ENCODE measurements around the gene GPC6.

GPC6 gene

DNA sequence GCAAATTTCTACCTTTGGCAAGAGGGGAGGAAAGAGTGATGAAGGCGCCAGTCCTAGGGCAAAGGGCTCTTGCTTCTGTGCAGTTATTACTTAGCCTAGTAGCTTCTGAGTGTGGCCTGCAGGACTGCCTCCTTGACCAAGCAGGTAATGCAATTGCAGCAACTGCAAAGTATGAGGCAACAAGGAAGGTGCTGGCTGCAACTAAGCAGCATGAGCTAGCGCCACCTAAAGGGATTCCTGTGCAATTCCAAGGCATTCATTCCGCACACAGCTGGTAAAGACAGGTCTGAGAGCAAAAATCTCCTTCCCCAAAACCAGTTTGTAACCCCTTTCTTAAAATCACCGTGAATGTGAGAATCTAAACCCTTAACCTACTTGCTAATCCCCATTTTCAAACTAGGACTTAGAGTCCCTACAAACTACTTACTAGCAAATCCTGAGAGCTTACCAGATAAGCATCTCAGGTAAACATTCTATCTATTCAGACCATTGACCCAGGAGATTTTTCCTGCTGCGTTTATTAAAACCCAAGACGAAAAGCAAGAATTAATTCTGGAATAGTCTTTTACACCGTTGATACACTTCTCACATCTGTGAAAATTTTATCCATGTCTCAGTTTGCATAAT is 1190.0 kb downstream of the GPC6 start:
- TF ChIP-seq, protein P1, sequence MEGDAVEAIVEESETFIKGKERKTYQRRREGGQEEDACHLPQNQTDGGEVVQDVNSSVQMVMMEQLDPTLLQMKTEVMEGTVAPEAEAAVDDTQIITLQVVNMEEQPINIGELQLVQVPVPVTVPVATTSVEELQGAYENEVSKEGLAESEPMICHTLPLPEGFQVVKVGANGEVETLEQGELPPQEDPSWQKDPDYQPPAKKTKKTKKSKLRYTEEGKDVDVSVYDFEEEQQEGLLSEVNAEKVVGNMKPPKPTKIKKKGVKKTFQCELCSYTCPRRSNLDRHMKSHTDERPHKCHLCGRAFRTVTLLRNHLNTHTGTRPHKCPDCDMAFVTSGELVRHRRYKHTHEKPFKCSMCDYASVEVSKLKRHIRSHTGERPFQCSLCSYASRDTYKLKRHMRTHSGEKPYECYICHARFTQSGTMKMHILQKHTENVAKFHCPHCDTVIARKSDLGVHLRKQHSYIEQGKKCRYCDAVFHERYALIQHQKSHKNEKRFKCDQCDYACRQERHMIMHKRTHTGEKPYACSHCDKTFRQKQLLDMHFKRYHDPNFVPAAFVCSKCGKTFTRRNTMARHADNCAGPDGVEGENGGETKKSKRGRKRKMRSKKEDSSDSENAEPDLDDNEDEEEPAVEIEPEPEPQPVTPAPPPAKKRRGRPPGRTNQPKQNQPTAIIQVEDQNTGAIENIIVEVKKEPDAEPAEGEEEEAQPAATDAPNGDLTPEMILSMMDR (IDR thresholded peaks at IDR 0.05; ENCODE audit: control insufficient read depth, insufficient read depth, low read depth, low read length, missing control alignments) = peak; percentile 53
- no peak overlapping the region for H3K4me3 ChIP-seq (ENCODE audit: control insufficient read depth, low read depth, low read length)
- DNase-seq (ENCODE audit: low read depth) = no peak

DNA sequence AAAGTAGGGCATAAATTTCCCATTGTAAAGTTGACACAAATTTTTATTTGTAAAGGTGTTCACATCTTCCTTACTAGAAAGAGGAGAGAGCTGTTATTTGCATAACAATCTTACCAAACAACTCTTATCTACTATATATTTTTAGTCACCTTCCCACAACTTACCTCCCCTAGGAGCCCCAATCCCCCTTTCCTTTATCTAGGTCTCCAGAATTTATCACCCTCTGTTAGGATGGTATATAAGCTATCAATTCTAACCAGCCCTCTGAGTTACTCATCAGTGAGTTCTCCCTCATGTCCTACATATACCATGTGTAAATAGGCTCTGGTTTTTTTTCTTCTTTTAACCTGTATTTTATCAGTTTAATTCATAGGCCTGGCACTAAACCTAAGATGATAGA is 1190.7 kb downstream of the GPC6 start:
- no peak for DNase-seq (ENCODE audit: low read depth)
- H3K4me3 ChIP-seq (ENCODE audit: control insufficient read depth, low read depth, low read length) = no peak overlapping the region
- TF ChIP-seq, protein P1 (IDR thresholded peaks at IDR 0.05; ENCODE audit: control insufficient read depth, insufficient read depth, low read depth, low read length, missing control alignments) = no peak

DNA sequence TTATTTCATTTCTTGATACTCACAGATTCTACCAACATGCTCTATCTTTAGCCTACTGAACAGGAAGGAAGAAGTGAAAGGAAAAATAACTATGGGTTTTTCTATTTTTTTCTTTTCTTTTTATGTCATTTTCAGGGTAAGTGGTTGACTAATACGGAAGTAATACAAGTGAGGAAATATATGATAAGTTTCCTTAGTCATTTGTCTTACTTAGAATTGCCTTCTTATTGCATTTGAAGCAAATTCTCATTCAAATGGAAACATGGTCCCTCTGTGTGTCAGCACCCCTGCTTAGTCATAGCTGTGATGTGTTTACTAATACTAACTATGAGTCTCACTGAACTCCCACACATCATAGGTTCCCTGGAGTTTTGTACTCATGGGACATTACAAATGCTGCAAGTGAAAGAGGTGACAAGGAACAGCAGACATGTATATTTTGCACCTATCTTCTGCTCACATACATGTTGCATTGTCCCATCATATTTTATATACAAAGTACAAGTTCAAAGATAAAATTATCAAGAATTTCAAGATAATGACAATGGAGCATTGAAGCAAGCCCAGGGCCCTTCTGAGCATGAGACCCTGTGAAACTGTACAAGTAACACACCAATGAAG is 1192.8 kb downstream of the GPC6 start:
- no peak for DNase-seq (ENCODE audit: low read depth)
- no peak overlapping the region for H3K4me3 ChIP-seq (ENCODE audit: control insufficient read depth, low read depth, low read length)
- TF ChIP-seq, protein P1 (IDR thresholded peaks at IDR 0.05; ENCODE audit: control insufficient read depth, insufficient read depth, low read depth, low read length, missing control alignments) = no peak

DNA sequence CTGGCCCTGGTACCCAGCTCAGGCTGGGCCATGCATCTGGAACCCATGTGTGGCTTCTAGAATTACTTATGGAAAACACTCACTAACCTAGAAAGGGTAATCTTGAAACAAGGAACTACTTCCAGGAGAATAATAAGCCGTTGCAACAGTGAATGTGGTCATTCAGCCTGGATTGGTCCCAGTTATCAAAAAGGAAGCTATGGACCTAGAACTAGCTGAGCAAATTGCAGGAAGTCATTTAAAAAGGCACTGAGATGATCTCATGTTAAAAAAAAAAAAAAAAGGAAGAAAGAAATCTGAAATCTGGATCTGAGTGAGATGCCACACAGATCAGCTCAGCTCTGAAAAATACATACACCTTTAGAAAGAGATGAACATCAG is 1193.3 kb downstream of the GPC6 start:
- TF ChIP-seq, protein P1 (IDR thresholded peaks at IDR 0.05; ENCODE audit: control insufficient read depth, insufficient read depth, low read depth, low read length, missing control alignments) = no peak
- no peak for DNase-seq (ENCODE audit: low read depth)
- no peak overlapping the region for H3K4me3 ChIP-seq (ENCODE audit: control insufficient read depth, low read depth, low read length)

DNA sequence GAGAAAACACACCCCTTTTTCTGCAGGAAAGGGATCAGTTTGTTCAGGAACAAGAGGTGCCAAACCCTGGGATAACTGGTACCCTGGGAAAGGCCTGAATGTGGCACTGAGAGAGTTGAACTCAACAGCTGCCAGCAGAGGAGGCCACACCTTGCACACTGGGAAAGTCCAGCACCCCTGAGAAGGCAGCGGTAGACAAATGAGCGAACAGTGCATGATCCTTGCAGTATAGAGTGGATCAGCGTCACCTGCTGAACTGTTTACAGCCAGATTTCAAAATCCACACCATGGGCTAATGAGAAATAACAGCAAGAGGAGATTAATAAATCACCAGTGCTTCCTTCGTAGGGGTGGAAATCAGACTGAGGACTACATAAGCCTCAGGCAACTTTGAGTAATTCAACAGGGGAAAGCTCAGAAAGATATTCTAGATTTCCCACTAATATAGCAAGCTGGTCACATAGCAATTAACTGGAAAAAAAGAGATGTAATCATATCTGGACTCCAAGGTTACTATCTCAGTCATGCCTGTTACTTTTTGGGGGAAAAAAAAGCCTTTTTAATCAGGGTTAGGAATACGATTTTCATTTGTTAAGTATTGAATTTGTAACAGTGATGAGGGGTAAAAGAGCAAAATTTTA is 1200.8 kb downstream of the GPC6 start:
- H3K4me3 ChIP-seq (ENCODE audit: control insufficient read depth, low read depth, low read length) = no peak overlapping the region
- TF ChIP-seq, protein P1 (IDR thresholded peaks at IDR 0.05; ENCODE audit: control insufficient read depth, insufficient read depth, low read depth, low read length, missing control alignments) = no peak
- no peak for DNase-seq (ENCODE audit: low read depth)

DNA sequence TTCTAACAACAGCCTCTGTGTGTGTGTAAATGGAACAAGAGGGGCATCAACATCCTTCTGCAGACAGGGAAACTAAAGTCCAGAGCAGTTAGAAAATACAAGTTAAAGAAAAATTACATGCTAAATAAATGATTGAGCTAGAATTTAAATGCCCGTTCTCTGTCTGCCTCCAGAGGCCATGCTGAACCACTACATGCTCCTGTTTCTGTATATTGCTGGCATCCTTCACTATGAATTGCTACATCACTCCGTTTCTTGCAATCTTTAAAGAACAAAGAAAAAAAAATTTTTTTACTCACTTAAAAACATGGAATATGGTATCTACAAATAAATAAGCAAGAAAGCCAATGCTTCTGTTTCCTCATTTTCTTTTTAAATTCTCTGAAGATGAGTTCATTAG is 1205.0 kb downstream of the GPC6 start:
- TF ChIP-seq, protein P1 (IDR thresholded peaks at IDR 0.05; ENCODE audit: control insufficient read depth, insufficient read depth, low read depth, low read length, missing control alignments) = no peak
- no peak for DNase-seq (ENCODE audit: low read depth)
- H3K4me3 ChIP-seq (ENCODE audit: control insufficient read depth, low read depth, low read length) = no peak overlapping the region
